DND-41 (cell line): Measurements from ENCODE around the gene CRHBP.

ENCODE experiments used
- ATAC-seq: fragments of 200-7000 bp; cut with Tn5 transposase; 3 replicates; pipeline ENCODE4 v1.9.1; 2021; ENCODE audit warnings: low read depth; ENCODE audit not compliant: insufficient read depth
- DNase-seq: peaks from one replicate; pipeline ENCODE4 v3.0.0-alpha.2; 2020
- H2AFZ ChIP-seq: 2 replicates; pipeline ENCODE4 v1.6.0; 2012; ENCODE audit warnings: low read depth, low read length
- H3K27ac ChIP-seq: 2 replicates; pipeline ENCODE4 v1.5.1; 2012; ENCODE audit warnings: low read length, inconsistent platforms
- H3K27me3 ChIP-seq: fragments of 200-600 bp; sonication (generic); 2 replicates; pipeline ENCODE4 v1.6.0; 2012; ENCODE audit warnings: low read length, mild to moderate bottlenecking, inconsistent platforms; ENCODE audit not compliant: insufficient read depth, poor library complexity
- H3K36me3 ChIP-seq: 2 replicates; pipeline ENCODE4 v1.5.1; 2012; ENCODE audit warnings: low read length, inconsistent platforms; ENCODE audit not compliant: insufficient read depth
- H3K4me1 ChIP-seq: 2 replicates; pipeline ENCODE4 v1.5.1; 2012; ENCODE audit warnings: mild to moderate bottlenecking, low read length; ENCODE audit not compliant: insufficient read depth
- H3K4me2 ChIP-seq: 2 replicates; pipeline ENCODE4 v1.6.0; 2012; ENCODE audit warnings: mild to moderate bottlenecking, moderate library complexity, low read length, inconsistent platforms; ENCODE audit not compliant: insufficient read depth
- H3K4me3 ChIP-seq, 2 experiments: fragments of 200-600 bp in 1 of 2; shearing (Covaris generic) in 1 of 2; 2 replicates each; pipeline ENCODE4 v1.5.1; 2012 to 2016; ENCODE audit warnings: inconsistent platforms in 2 of 2, low read length in 2 of 2, mild to moderate bottlenecking in 2 of 2, low read depth in 1 of 2, moderate library complexity in 1 of 2
- H3K79me2 ChIP-seq: 2 replicates; pipeline ENCODE4 v1.6.0; 2012; ENCODE audit warnings: low read length, inconsistent platforms; ENCODE audit not compliant: insufficient read depth
- H3K9ac ChIP-seq: 2 replicates; pipeline ENCODE4 v1.6.0; 2012; ENCODE audit warnings: low read depth, mild to moderate bottlenecking, inconsistent platforms, low read length, moderate library complexity
- H3K9me3 ChIP-seq: 2 replicates; pipeline ENCODE4 v1.5.1; 2012; ENCODE audit warnings: low read length, moderate library complexity, mild to moderate bottlenecking, inconsistent platforms; ENCODE audit not compliant: insufficient read depth, severe bottlenecking
- H4K20me1 ChIP-seq: 2 replicates; pipeline ENCODE4 v1.6.0; 2012; ENCODE audit warnings: low read length; ENCODE audit not compliant: insufficient read depth
- EZH2 ChIP-seq: IDR thresholded peaks from 3 replicates; pipeline ENCODE4 v1.6.1; 2012; ENCODE audit warnings: borderline replicate concordance, low read depth, mild to moderate bottlenecking, moderate library complexity, low read length, inconsistent platforms; ENCODE audit not compliant: severe bottlenecking
- TF ChIP-seq, protein P1 (sequence below): IDR thresholded peaks from 2 replicates; pipeline ENCODE4 v1.5.1; 2012; ENCODE audit warnings: borderline replicate concordance, low read length, moderate library complexity, mild to moderate bottlenecking; ENCODE audit not compliant: poor library complexity, severe bottlenecking; ENCODE audit errors: extremely low read depth

The CRHBP gene

DNA sequence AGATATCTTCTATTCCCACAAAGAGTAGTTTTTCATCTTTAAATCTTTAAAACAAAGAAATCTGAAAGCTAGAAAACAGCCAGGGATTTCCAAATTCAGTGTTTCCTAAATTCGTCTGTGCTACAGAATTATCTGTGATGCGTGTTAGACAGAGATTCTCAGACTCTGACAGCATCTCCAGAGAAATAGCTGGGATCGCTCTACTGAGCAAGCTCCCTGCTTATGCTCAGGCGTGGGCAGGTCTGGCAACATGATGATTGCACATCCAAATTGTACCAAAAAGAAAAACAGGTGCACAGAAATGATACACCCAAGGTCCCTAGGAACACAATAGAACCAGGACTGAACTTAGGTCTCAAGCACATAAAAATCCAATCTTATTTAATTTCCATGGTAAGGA is 22.8 kb upstream of the CRHBP start:
- H4K20me1 ChIP-seq, result no peaks in the 10 kb centered on the region
- ATAC-seq (no peak), DNase-seq (no peak)
- no peak overlapping the region for H3K27ac ChIP-seq
- no peak overlapping the region for H3K9ac ChIP-seq
- H3K4me3 ChIP-seq, result no peak overlapping the region
- no peaks in the 10 kb centered on the region for H3K9me3 ChIP-seq
- H2AFZ ChIP-seq, result no peak overlapping the region
- no peaks in the 10 kb centered on the region for H3K36me3 ChIP-seq
- no peaks in the 10 kb centered on the region for H3K79me2 ChIP-seq
- no peak for TF ChIP-seq EZH2
- TF ChIP-seq, protein P1, sequence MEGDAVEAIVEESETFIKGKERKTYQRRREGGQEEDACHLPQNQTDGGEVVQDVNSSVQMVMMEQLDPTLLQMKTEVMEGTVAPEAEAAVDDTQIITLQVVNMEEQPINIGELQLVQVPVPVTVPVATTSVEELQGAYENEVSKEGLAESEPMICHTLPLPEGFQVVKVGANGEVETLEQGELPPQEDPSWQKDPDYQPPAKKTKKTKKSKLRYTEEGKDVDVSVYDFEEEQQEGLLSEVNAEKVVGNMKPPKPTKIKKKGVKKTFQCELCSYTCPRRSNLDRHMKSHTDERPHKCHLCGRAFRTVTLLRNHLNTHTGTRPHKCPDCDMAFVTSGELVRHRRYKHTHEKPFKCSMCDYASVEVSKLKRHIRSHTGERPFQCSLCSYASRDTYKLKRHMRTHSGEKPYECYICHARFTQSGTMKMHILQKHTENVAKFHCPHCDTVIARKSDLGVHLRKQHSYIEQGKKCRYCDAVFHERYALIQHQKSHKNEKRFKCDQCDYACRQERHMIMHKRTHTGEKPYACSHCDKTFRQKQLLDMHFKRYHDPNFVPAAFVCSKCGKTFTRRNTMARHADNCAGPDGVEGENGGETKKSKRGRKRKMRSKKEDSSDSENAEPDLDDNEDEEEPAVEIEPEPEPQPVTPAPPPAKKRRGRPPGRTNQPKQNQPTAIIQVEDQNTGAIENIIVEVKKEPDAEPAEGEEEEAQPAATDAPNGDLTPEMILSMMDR, result no peak
- no peaks in the 10 kb centered on the region for H3K27me3 ChIP-seq
- H3K4me2 ChIP-seq, result no peak overlapping the region
- H3K4me1 ChIP-seq, result no peaks in the 10 kb centered on the region

DNA sequence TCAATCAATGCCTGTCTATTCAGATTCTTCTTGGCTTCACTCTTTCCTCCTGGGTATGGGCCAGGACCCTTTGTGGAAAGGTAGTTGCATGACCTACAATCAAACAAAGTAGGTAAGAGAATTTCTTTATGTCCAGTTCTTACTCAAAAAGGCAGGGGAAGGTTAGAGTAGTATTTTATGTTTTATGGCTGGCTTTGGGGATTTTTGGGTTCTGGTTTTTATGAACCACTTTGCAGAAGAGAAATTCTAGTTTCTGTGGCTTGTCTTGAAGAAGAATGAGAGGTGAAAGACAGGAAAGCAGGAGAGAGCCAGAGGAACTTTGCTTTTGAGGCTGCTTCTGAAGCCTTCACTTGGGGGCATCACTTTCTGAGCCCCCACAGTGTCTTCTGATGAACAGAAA is 14.7 kb upstream of the CRHBP start:
- Histone ChIP-seq H3K4me2 (no peak overlapping the region), H3K4me1 (no peaks in the 10 kb centered on the region), H4K20me1 (no peaks in the 10 kb centered on the region), H3K4me3 (no peak overlapping the region), H3K79me2 (no peaks in the 10 kb centered on the region), H2AFZ (no peak overlapping the region), H3K27me3 (no peaks in the 10 kb centered on the region), H3K27ac (no peak overlapping the region), H3K36me3 (no peaks in the 10 kb centered on the region), H3K9me3 (no peaks in the 10 kb centered on the region), H3K9ac (no peak overlapping the region)
- ATAC-seq, result no peak
- no peak for DNase-seq
- TF ChIP-seq EZH2, result no peak
- TF ChIP-seq, protein P1, result no peak

DNA sequence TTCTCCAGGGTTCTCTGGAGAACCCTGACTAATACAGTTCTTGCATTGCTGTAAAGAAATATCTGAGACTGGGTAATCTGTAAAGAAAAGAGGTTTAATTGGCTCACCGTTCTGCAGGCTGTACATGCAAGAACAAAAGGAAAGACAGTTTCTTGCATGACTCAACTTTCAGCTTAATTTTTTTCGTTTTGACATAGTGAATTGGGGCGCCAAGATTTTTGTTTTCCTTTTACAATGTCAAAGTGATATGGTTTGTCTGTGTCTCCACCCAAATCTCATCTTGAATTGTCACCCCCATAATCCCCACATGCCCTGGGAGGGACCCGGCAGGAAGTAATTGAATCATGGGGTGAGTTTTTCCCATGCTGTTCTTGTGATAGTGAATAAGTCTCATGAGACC is 11.8 kb upstream of the CRHBP start:
- DNase-seq (no peak), ATAC-seq (no peak)
- Histone ChIP-seq H4K20me1 (no peaks in the 10 kb centered on the region), H3K9ac (no peak overlapping the region), H3K9me3 (no peaks in the 10 kb centered on the region), H3K36me3 (no peaks in the 10 kb centered on the region), H3K27ac (no peak overlapping the region), H3K4me3 (no peak overlapping the region), H3K4me1 (no peaks in the 10 kb centered on the region), H3K79me2 (no peaks in the 10 kb centered on the region), H3K4me2 (no peak overlapping the region), H3K27me3 (no peaks in the 10 kb centered on the region), H2AFZ (no peak overlapping the region)
- TF ChIP-seq EZH2, result no peak
- TF ChIP-seq, protein P1, result no peak

DNA sequence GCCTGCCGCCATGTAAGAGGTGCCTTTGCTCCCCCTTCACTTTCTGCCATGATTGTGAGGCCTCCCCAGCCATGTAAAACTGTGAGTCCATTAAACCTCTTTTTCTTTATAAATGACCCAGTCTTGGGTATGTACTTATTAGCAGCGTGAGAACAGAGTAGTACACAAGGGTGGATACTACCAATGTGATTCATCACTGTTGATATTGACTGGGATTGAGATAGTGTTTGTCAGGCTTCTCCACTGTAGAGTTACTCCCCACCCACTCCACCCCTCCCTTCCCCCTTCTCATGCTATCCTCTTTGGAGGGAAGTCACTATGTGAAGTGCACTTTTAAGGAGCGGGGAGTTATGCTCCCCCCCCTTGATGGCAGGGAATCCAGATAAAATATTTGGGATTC is 11.4 kb upstream of the CRHBP start:
- Histone ChIP-seq H3K4me2 (no peak overlapping the region), H3K4me3 (no peak overlapping the region), H3K27me3 (no peaks in the 10 kb centered on the region), H3K27ac (no peak overlapping the region), H3K79me2 (no peaks in the 10 kb centered on the region), H3K9me3 (no peaks in the 10 kb centered on the region), H3K36me3 (no peaks in the 10 kb centered on the region), H3K9ac (no peak overlapping the region), H4K20me1 (no peaks in the 10 kb centered on the region), H2AFZ (no peak overlapping the region), H3K4me1 (no peaks in the 10 kb centered on the region)
- DNase-seq (no peak), ATAC-seq (no peak)
- TF ChIP-seq, protein P1, result no peak
- no peak for TF ChIP-seq EZH2
